ENCODE results near the gene UBE2M. TPM values are rescaled to one million over a fixed set of nuclear protein-coding genes. Genes with fewer than 3 reads are reported as not detected.
"Not testable (repeated sequence)": the region's sequence is repeated elsewhere in the genome, so short reads cannot be mapped to it uniquely, and the experiment has no call there.

The UBE2M gene
- total RNA-seq: 161 and 175 TPM in 2 replicates

- peaks cover 61% of the 10 kb centered on the region for H3K4me1 Mint-ChIP-seq
- no peaks in the 10 kb centered on the region for H3K27me3 Mint-ChIP-seq
- H3K36me3 Mint-ChIP-seq (ENCODE audit: low read depth): peaks cover 51% of the 10 kb centered on the region
- peak; percentile 90 for DNase-seq
- H3K9me3 Mint-ChIP-seq: no peaks in the 10 kb centered on the region
- H3K4me3 Mint-ChIP-seq: peak within 1 kb of the TSS; percentile 96
- intact Hi-C loops (cut with micrococcal nuclease): no loop called here
- H3K27ac Mint-ChIP-seq: peak within 1 kb of the TSS; percentile 98
Observed at GRCh38 chr19:58558066-58558622, at the start of gene UBE2M. TSS of gene UBE2M (minus strand) at chr19:58558611. CDS start at chr19:58558381, 230 bp downstream.

GRCh38 chr19:58607213-58607612, 48.8 kb upstream of the UBE2M start:
- H3K4me1 Mint-ChIP-seq; intact Hi-C loops (cut with micrococcal nuclease); H3K36me3 Mint-ChIP-seq (ENCODE audit: low read depth); H3K27me3 Mint-ChIP-seq; H3K4me3 Mint-ChIP-seq; H3K27ac Mint-ChIP-seq; H3K9me3 Mint-ChIP-seq: not testable (repeated sequence)
- peak; percentile 59 for DNase-seq

- H3K27ac Mint-ChIP-seq; intact Hi-C loops (cut with micrococcal nuclease); H3K36me3 Mint-ChIP-seq (ENCODE audit: low read depth); H3K27me3 Mint-ChIP-seq; H3K9me3 Mint-ChIP-seq; H3K4me1 Mint-ChIP-seq; H3K4me3 Mint-ChIP-seq: not testable (repeated sequence)
- peak; percentile 57 for DNase-seq
Observed at GRCh38 chr19:58606251-58606896, 48.0 kb upstream of the UBE2M start.

GRCh38 chr19:58586133-58586765, 27.8 kb upstream of the UBE2M start:
- H3K36me3 Mint-ChIP-seq (ENCODE audit: low read depth): peaks cover 6% of the 10 kb centered on the region
- no peak for DNase-seq
- no peaks in the 10 kb centered on the region for H3K9me3 Mint-ChIP-seq
- H3K4me3 Mint-ChIP-seq: no peak overlapping the region
- no peak overlapping the region for H3K27ac Mint-ChIP-seq
- H3K4me1 Mint-ChIP-seq: peaks cover 3% of the 10 kb centered on the region
- H3K27me3 Mint-ChIP-seq: no peaks in the 10 kb centered on the region
- intact Hi-C loops (cut with micrococcal nuclease): no loop called here

- Mint-ChIP-seq H3K4me1 (peaks cover 9% of the 10 kb centered on the region), H3K4me3 (no peak overlapping the region), H3K27me3 (no peaks in the 10 kb centered on the region), H3K9me3 (no peaks in the 10 kb centered on the region), H3K36me3 (ENCODE audit: low read depth) (peaks cover 8% of the 10 kb centered on the region), H3K27ac (no peak overlapping the region)
- peak; percentile 48 for DNase-seq
- intact Hi-C loops (cut with micrococcal nuclease): no loop called here
Observed at GRCh38 chr19:58585442-58586132, 27.2 kb upstream of the UBE2M start.

- peaks cover 8% of the 10 kb centered on the region for H3K36me3 Mint-ChIP-seq (ENCODE audit: low read depth)
- no peak overlapping the region for H3K4me3 Mint-ChIP-seq
- H3K27me3 Mint-ChIP-seq: no peaks in the 10 kb centered on the region
- DNase-seq: no peak
- intact Hi-C loops (cut with micrococcal nuclease): no loop called here
- no peak overlapping the region for H3K27ac Mint-ChIP-seq
- H3K9me3 Mint-ChIP-seq: no peaks in the 10 kb centered on the region
- peaks cover 9% of the 10 kb centered on the region for H3K4me1 Mint-ChIP-seq
Observed at GRCh38 chr19:58584498-58585441, 26.4 kb upstream of the UBE2M start.

GRCh38 chr19:58582985-58583384, 24.6 kb upstream of the UBE2M start:
- intact Hi-C loops (cut with micrococcal nuclease): no loop called here
- H3K4me3 Mint-ChIP-seq: no peak overlapping the region
- H3K36me3 Mint-ChIP-seq (ENCODE audit: low read depth): peaks cover 8% of the 10 kb centered on the region
- no peak overlapping the region for H3K27ac Mint-ChIP-seq
- peaks cover 22% of the 10 kb centered on the region for H3K4me1 Mint-ChIP-seq
- H3K27me3 Mint-ChIP-seq: no peaks in the 10 kb centered on the region
- DNase-seq: peak; percentile 52
- no peaks in the 10 kb centered on the region for H3K9me3 Mint-ChIP-seq

GRCh38 chr19:58581227-58582141, 23.1 kb upstream of the UBE2M start:
- peaks cover 10% of the 10 kb centered on the region for H3K36me3 Mint-ChIP-seq (ENCODE audit: low read depth)
- peaks cover 29% of the 10 kb centered on the region for H3K4me1 Mint-ChIP-seq
- no peaks in the 10 kb centered on the region for H3K9me3 Mint-ChIP-seq
- H3K27ac Mint-ChIP-seq: peak overlapping the region; percentile 77
- DNase-seq: peak; percentile 97
- H3K4me3 Mint-ChIP-seq: no peak overlapping the region
- no peaks in the 10 kb centered on the region for H3K27me3 Mint-ChIP-seq
- intact Hi-C loops (cut with micrococcal nuclease): loop anchor here (1.0 kb wide), 2 partner anchors 62 to 67 kb away; partner anchors contain the start of gene ZBTB45

- peak; percentile 52 for DNase-seq
- intact Hi-C loops (cut with micrococcal nuclease): no loop called here
- no peaks in the 10 kb centered on the region for H3K9me3 Mint-ChIP-seq
- H3K4me1 Mint-ChIP-seq: peaks cover 34% of the 10 kb centered on the region
- no peaks in the 10 kb centered on the region for H3K27me3 Mint-ChIP-seq
- no peak overlapping the region for H3K4me3 Mint-ChIP-seq
- H3K36me3 Mint-ChIP-seq (ENCODE audit: low read depth): peaks cover 10% of the 10 kb centered on the region
- peak overlapping the region; percentile 45 for H3K27ac Mint-ChIP-seq
Observed at GRCh38 chr19:58579473-58580142, 21.2 kb upstream of the UBE2M start.

GRCh38 chr19:58578012-58578925, 19.9 kb upstream of the UBE2M start:
- peak overlapping the region; percentile 62 for H3K27ac Mint-ChIP-seq
- H3K36me3 Mint-ChIP-seq (ENCODE audit: low read depth): peaks cover 10% of the 10 kb centered on the region
- peaks cover 2% of the 10 kb centered on the region for H3K27me3 Mint-ChIP-seq
- DNase-seq: peak; percentile 57
- no peaks in the 10 kb centered on the region for H3K9me3 Mint-ChIP-seq
- intact Hi-C loops (cut with micrococcal nuclease): no loop called here
- peaks cover 42% of the 10 kb centered on the region for H3K4me1 Mint-ChIP-seq
- peak overlapping the region; percentile 26 for H3K4me3 Mint-ChIP-seq

- not testable (repeated sequence) for H3K9me3 Mint-ChIP-seq
- peak overlapping the region; percentile 26 for H3K4me3 Mint-ChIP-seq
Observed at GRCh38 chr19:58577581-58577980, 19.2 kb upstream of the UBE2M start.

More at GRCh38 chr19:58577581-58577980, 19.2 kb upstream of the UBE2M start:
- peaks cover 44% of the 10 kb centered on the region for H3K4me1 Mint-ChIP-seq
- intact Hi-C loops (cut with micrococcal nuclease); H3K36me3 Mint-ChIP-seq (ENCODE audit: low read depth); H3K27me3 Mint-ChIP-seq: not testable (repeated sequence)
- peak overlapping the region; percentile 62 for H3K27ac Mint-ChIP-seq
- peak; percentile 54 for DNase-seq
